HEK293 (cell line): Measurements from ENCODE around the gene FAM171A1.
A peak's percentile ranks its signal among the peaks of the same experiment; 100 is the strongest.

Experiments
- CTCF ChIA-PET: fragments of 350-600 bp; formaldehyde crosslinking; extraction: SDS; loops from one replicate; lab custom pipeline; 2021; ENCODE audit warnings: antibody characterized with exemption; lab: Yijun Ruan, JAX
- POLR2A ChIA-PET: fragments of 300-600 bp; formaldehyde crosslinking; extraction: SDS; loops from one replicate; lab custom pipeline; 2020; ENCODE audit warnings: antibody characterized with exemption, inconsistent platforms; lab: Yijun Ruan, JAX
- H3K27ac ChIP-seq: fragments of 200-500 bp; sonication (Bioruptor generic); 2 replicates; pipeline ENCODE4 v1.5.1; 2014; ENCODE audit warnings: low read depth, low read length, control low read depth, inconsistent platforms; ENCODE audit errors: extremely low read depth
- H3K36me3 ChIP-seq, 2 experiments: fragments of 200-500 bp in 1 of 2; sonication (Bioruptor generic) in 1 of 2; 1 replicate in 1 of 2; 2 replicates in 1 of 2; pipeline ENCODE4 v1.5.1; 2014 to 2017; ENCODE audit warnings: inconsistent platforms in 2 of 2, low read length in 2 of 2; ENCODE audit not compliant: control insufficient read depth in 2 of 2, insufficient read depth in 1 of 2
- H3K4me1 ChIP-seq: fragments of 200-500 bp; sonication (Bioruptor generic); 2 replicates; pipeline ENCODE4 v1.5.1; 2014; ENCODE audit warnings: mild to moderate bottlenecking, low read length, inconsistent platforms; ENCODE audit not compliant: control insufficient read depth, insufficient read depth
- H3K4me3 ChIP-seq: 2 replicates; pipeline ENCODE4 v1.5.1; 2011; ENCODE audit warnings: low read depth, mild to moderate bottlenecking, control low read depth, low read length, moderate library complexity
- H3K9me3 ChIP-seq: fragments of 200-500 bp; sonication (Bioruptor generic); 2 replicates; pipeline ENCODE4 v1.5.1; 2014; ENCODE audit warnings: low read depth, low read length, inconsistent platforms; ENCODE audit not compliant: control insufficient read depth, insufficient read depth
- PRDM2 ChIP-seq: fragments of 450-650 bp; formaldehyde crosslinking; IDR thresholded peaks from 2 replicates; pipeline ENCODE4 v1.5.1; 2016; ENCODE audit warnings: missing biosample characterization, missing genetic modification characterization, borderline replicate concordance
- TRIM28 ChIP-seq: IDR thresholded peaks from 2 replicates; pipeline ENCODE4 v1.6.1; 2011; ENCODE audit warnings: low read length, control low read depth, borderline replicate concordance
- ZBTB7A ChIP-seq: fragments of 450-650 bp; formaldehyde crosslinking; IDR thresholded peaks from 2 replicates; pipeline ENCODE4 v1.5.1; 2016; ENCODE audit warnings: low read depth, missing biosample characterization, missing genetic modification characterization
- ZNF133 ChIP-seq: fragments of 450-650 bp; formaldehyde crosslinking; IDR thresholded peaks from 2 replicates; pipeline ENCODE4 v1.5.1; 2016; ENCODE audit warnings: missing biosample characterization, missing genetic modification characterization
- ZNF155 ChIP-seq: fragments of 450-650 bp; formaldehyde crosslinking; IDR thresholded peaks from 2 replicates; pipeline ENCODE4 v1.5.1; 2016; ENCODE audit warnings: missing biosample characterization, missing genetic modification characterization
- ZNF202 ChIP-seq: fragments of 450-650 bp; formaldehyde crosslinking; IDR thresholded peaks from 2 replicates; pipeline ENCODE4 v1.5.1; 2016; ENCODE audit warnings: missing biosample characterization, missing genetic modification characterization, borderline replicate concordance
- ZNF221 ChIP-seq: fragments of 450-650 bp; formaldehyde crosslinking; IDR thresholded peaks from 2 replicates; pipeline ENCODE4 v1.5.1; 2017; ENCODE audit warnings: missing biosample characterization, missing genetic modification characterization, borderline replicate concordance
- ZNF404 ChIP-seq: fragments of 450-650 bp; formaldehyde crosslinking; IDR thresholded peaks from 2 replicates; pipeline ENCODE4 v1.5.1; 2017; ENCODE audit warnings: missing biosample characterization, missing genetic modification characterization
- ZNF558 ChIP-seq: fragments of 450-650 bp; formaldehyde crosslinking; IDR thresholded peaks from 2 replicates; pipeline ENCODE4 v1.5.1; 2016; ENCODE audit warnings: missing biosample characterization, missing genetic modification characterization
- ZNF610 ChIP-seq: fragments of 450-650 bp; formaldehyde crosslinking; IDR thresholded peaks from 2 replicates; pipeline ENCODE4 v1.5.1; 2016; ENCODE audit warnings: missing biosample characterization, missing genetic modification characterization, borderline replicate concordance
- ZNF658 ChIP-seq: fragments of 450-650 bp; formaldehyde crosslinking; IDR thresholded peaks from 2 replicates; pipeline ENCODE4; 2016; ENCODE audit warnings: missing biosample characterization, missing genetic modification characterization
- ZNF664 ChIP-seq: fragments of 450-650 bp; formaldehyde crosslinking; IDR thresholded peaks from 2 replicates; pipeline ENCODE4 v1.5.1; 2016; ENCODE audit warnings: missing biosample characterization, missing genetic modification characterization
- ZNF707 ChIP-seq: fragments of 450-650 bp; formaldehyde crosslinking; IDR thresholded peaks from 2 replicates; pipeline ENCODE4 v1.5.1; 2016; ENCODE audit warnings: missing biosample characterization, missing genetic modification characterization
- ZNF843 ChIP-seq: fragments of 450-650 bp; formaldehyde crosslinking; IDR thresholded peaks from 2 replicates; pipeline ENCODE4 v1.5.1; 2016; ENCODE audit warnings: missing biosample characterization, missing genetic modification characterization

Gene FAM171A1

GRCh38 chr10:15420858-15421257, 49.8 kb upstream of the FAM171A1 start:
- no peak for TF ChIP-seq ZNF202 (tag by site-specific recombination)
- TF ChIP-seq, all 188 proteins: peak for 0
- Histone ChIP-seq H3K9me3 (no peaks in the 10 kb centered on the region), H3K27ac (no peak overlapping the region), H3K4me3 (no peak overlapping the region), H3K4me1 (no peaks in the 10 kb centered on the region), H3K36me3 (no peaks in the 10 kb centered on the region)
- ChIA-PET POLR2A (no interaction called here), CTCF (interaction anchor here (0.7 to 1.6 kb wide), 5 partner anchors 10 to 156 kb away, joined by 3 to 6 read pairs (median 3); partner anchors contain the start of gene FAM171A1)

GRCh38 chr10:15419279-15419874, 48.3 kb upstream of the FAM171A1 start:
- Histone ChIP-seq H3K36me3 (no peaks in the 10 kb centered on the region), H3K4me1 (no peaks in the 10 kb centered on the region), H3K9me3 (no peaks in the 10 kb centered on the region), H3K27ac (no peak overlapping the region), H3K4me3 (no peak overlapping the region)
- no peak for TF ChIP-seq ZNF658
- CTCF ChIA-PET: interaction anchor here (0.6 to 1.6 kb wide), 26 partner anchors 8 to 1019 kb away, joined by 3 to 7 read pairs (median 4); no protein-coding TSS in a partner anchor
- POLR2A ChIA-PET: no interaction called here

- TF ChIP-seq ZNF133 (tag by site-specific recombination) (no peak), ZNF664 (tag by site-specific recombination) (no peak), ZNF610 (tag by site-specific recombination) (0 out of 2 replicates have a peak, but pooled peaks have one; percentile 39), PRDM2 (tag by site-specific recombination) (no peak), ZNF558 (tag by site-specific recombination) (no peak)
- CTCF ChIA-PET: interaction anchor here (0.6 kb wide), 1 partner anchor 12 kb away, joined by 3 read pairs; no protein-coding TSS in a partner anchor
- H3K9me3 ChIP-seq: no peaks in the 10 kb centered on the region
- no peaks in the 10 kb centered on the region for H3K4me1 ChIP-seq
- H3K27ac ChIP-seq: no peak overlapping the region
- H3K4me3 ChIP-seq: no peak overlapping the region
- H3K36me3 ChIP-seq: no peaks in the 10 kb centered on the region
- POLR2A ChIA-PET: no interaction called here
Measured at GRCh38 chr10:15416034-15416433, 44.9 kb upstream of the FAM171A1 start.

- no peaks in the 10 kb centered on the region for H3K4me1 ChIP-seq
- H3K36me3 ChIP-seq: no peaks in the 10 kb centered on the region
- no peaks in the 10 kb centered on the region for H3K9me3 ChIP-seq
- CTCF ChIA-PET: interaction anchor here (0.9 to 1.9 kb wide), 5 partner anchors 9 to 308 kb away, joined by 3 to 7 read pairs (median 4); partner anchors contain the start of gene ITGA8
- no peak overlapping the region for H3K4me3 ChIP-seq
- POLR2A ChIA-PET: no interaction called here
- no peak overlapping the region for H3K27ac ChIP-seq
- TF ChIP-seq TRIM28: no peak
- no peak for TF ChIP-seq ZNF707 (tag by site-specific recombination)
- no peak for TF ChIP-seq ZBTB7A (tag by site-specific recombination)
- TF ChIP-seq ZNF155 (tag by site-specific recombination): no peak
- TF ChIP-seq ZNF404 (tag by site-specific recombination): no peak
- TF ChIP-seq ZNF843 (tag by site-specific recombination): no peak
- TF ChIP-seq ZNF221 (tag by site-specific recombination): no peak
Measured at GRCh38 chr10:15411010-15411409, 39.9 kb upstream of the FAM171A1 start.
